GM18508 (cell line): ENCODE measurements around the gene ANKRD13D.
"Not testable (repeated sequence)": the region's sequence is repeated elsewhere in the genome, so short reads cannot be mapped to it uniquely, and the experiment has no call there.

Experiments
- ATAC-seq: cut with Tn5 transposase; IDR thresholded peaks from one replicate; pipeline ENCODE4 v1.9.1; 2021; ENCODE audit warnings: moderate number of reproducible peaks; ENCODE audit not compliant: insufficient read depth, unreplicated experiment

ANKRD13D gene

GRCh38 chr11:67314218-67314617 lies 25.1 kb downstream of the ANKRD13D start:
- no peak for ATAC-seq

- no peak for ATAC-seq
Measured at GRCh38 chr11:67315325-67315909, 26.3 kb downstream of the ANKRD13D start.

GRCh38 chr11:67316882-67317204 lies 27.7 kb downstream of the ANKRD13D start:
- ATAC-seq: no peak

DNA sequence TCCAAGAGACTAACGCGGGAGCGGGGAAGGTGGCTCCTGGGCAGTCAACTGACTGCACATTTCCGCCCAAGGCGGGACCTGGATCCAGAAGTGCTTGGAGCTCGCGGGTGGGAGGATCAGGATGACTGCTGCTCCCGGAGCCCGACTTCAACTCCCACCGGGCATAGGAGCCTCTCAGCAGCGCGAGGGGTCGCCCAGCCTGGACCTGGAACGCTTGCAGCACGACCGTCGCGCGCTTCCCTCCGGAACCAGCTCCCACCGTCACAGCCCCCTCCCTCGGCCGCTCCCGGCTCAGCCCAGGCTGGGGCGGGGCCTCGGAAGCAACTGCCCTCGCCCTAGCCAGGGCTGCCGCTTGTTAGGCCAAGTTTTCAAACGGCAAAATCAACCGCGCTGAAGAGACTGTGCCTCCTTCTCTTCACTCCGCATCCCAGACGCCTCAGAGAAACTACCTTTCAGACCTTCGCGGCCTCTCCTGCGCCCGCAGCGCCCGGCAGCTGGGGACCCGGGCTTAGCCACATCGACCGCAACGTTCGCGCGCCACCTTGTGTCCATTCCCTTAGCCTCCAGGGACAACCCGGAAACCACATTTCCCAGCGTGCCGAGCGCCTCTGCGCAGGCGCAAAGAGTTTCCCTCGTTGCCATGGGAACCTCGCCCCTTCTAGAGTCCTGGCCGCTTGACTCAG lies 28.2 kb downstream of the ANKRD13D start:
- peak; percentile 67 for ATAC-seq

DNA sequence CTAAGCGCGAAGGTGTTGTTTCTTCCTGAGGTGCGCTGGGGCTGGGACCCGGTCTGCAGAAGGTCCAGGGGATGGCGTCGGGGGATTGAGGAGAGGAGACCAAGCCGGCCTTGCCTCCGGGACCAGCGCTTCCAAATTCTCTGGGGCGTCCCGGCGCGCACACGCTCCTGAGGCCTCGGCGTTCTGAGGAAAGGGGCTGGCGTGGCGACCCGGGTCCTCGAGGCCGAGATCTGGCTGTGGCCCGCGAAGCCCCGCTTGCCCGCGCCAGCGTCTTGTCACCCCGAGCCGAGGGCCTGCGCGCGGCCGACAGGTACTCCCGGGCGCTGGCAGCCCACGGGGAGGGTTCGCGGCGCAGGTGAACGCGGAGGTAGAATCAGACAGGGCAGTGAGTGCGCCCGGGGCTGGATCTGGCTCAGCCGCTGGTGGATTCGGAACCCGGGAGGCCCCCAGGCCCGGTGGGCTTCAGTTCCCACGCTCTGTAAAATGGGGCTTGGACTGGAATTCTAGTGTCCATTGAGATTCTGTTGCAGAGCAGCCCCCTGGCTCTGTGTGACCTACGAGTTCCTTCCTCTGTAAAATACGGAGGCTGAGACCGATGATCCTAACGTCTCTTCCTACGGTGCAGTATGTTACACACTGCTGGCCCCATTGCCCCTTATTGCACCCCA lies 28.9 kb downstream of the ANKRD13D start:
- no peak for ATAC-seq

- not testable (repeated sequence) for ATAC-seq
Measured at GRCh38 chr11:67318876-67319275, 29.8 kb downstream of the ANKRD13D start.

- no peak for ATAC-seq
Measured at GRCh38 chr11:67320011-67320410, 30.9 kb downstream of the ANKRD13D start.

GRCh38 chr11:67320691-67321090 lies 31.6 kb downstream of the ANKRD13D start:
- ATAC-seq: no peak

- no peak for ATAC-seq
Measured at GRCh38 chr11:67321313-67321871, 32.3 kb downstream of the ANKRD13D start.

DNA sequence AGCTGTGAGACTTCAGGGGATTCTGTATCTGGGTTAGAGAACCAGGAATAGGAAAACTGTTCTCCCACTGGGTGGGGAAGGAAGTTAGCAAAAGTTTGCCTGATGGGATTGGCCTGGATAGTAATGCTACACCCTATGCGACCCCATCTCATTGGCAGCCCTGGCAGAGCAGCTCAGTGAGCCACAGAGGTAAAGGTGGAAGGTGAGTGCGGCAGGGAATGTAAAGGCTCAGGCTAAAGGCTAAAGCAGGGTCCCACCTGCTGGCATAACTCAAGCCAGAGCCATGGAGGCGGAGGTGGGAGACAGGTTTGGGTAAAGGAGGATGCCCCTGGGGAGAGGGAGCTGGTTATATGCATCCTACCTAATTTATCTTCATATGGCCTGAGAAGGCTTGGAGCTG lies 32.9 kb downstream of the ANKRD13D start:
- ATAC-seq: no peak

DNA sequence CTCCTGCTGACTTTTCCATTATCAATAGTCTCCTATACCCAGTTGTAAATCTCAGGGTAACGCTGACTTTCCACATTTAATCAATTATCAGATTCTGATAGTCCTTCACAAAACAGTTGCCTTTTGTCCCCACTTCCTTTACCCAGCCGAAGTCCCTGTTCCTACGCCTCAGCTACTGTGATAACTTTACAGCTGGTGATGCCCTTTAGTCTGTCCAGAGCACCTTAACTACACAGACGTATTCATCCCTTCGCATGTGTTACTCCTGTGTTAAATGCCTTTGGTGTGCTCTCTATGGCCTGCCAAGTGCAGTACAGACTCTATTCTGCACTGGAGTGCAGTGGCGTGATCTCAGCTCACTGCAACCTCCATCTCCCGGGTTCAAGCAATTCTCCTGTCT lies 34.4 kb downstream of the ANKRD13D start:
- ATAC-seq: no peak

- ATAC-seq: no peak
Measured at GRCh38 chr11:67332081-67332691, 43.1 kb downstream of the ANKRD13D start.

DNA sequence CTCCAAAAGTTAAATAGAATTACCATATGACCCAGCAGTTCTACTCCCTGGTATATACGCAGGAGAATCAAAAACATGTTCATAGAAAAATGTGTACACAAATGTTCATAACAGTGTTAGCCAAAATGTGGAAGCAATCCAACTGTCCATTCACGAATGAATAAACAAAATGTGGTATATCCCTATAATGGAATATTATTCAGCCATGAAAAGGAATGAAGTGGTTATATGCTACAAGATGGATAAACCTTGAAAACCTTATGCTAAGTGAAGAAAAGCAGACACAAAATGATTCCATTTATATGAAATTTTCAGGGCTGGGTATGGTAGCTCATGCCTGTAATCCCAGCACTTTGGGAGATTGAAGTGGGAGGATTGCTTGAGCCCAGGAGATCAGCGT lies 48.2 kb downstream of the ANKRD13D start:
- no peak for ATAC-seq

DNA sequence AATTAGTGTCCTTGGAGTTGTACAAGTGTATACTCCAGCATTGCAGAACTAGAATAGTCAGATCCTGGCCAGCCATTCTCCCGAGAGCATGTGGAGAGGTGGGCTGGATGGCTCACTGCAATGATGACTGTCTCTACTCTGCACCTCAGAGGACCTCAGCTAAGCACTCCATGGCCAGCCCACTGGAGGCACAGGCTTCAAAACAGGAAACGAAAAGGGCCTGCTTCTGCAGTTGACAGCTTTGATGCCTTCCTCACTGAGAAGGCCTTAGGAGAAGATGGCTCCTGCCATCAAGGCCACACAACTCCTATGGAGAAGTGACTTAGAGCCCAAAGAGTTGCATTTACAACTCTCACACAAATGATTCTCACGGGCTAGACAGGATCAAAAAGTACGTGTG lies 55.2 kb downstream of the ANKRD13D start:
- no peak for ATAC-seq

DNA sequence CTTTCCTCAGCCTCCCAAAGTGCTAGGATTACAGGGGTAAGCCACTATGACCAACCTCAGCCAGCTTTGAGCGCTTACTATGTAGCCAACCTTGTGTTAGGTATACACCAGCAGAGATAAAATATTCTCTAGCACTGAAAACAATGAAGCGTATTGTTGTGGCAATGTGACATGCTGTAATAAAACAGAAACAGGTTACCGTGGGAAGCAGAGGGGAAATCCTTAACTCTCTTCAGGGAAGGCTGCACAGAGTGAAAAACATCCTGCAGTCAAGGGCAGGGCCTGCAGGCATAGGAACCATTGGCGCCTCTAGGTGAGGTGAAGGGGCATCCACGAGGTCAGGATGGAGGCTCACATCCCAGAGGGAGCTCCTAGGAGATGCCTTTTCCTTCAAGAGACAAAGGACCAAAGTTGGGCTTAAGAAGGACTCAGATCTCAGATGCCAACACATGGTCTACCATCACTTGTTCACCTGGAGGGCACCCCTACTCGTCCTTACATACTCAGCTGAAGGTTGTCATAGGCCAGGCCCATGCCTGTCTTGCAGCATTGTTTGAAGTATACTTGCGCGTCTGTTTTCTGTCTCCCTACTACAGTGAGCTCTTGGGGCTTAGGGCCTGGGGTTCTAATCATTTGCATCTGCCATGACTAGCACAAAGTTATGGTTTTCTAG lies 56.3 kb downstream of the ANKRD13D start:
- no peak for ATAC-seq

DNA sequence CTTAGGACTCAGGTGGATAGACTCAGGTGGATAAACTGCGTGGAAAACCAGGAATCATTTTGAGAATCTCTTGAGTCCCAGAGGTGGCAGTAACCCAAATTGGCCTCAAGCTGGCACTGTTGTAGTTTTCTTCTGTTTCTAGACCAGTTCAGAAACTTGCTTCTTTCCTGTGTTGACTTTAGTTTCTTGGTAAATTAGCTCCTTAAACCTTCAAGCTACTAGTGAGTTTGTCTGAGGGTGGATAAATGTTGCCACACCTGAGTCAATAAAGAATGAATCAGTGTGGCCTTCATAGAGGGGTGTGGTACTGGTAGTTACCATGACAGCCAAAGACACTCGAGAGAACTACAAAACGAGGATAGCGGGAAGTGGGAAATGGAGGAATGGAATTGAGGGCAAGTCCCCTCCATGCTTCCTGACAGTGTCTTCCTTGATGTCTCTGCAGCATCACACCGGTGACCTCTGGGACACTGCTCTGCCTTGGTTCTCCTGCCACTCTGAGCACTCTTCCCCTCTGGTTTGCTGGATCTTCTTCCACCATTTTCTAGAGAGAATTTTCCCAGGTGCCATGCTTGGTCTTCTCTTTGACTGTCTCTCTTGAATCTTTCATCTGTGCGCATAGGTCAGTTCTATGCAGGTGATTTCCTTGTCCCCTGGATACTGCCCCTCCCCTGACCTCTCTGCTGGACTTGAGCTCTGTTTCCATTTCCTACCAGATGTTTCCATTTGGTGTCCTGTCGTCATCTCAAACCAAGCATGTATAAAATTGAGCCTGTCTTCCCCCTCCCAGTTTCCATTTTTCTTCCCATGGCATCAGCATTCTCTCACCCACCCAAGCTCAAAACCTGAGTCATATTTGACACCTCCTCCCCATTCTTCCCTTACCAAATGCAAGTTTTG lies 57.1 kb downstream of the ANKRD13D start:
- ATAC-seq: no peak

DNA sequence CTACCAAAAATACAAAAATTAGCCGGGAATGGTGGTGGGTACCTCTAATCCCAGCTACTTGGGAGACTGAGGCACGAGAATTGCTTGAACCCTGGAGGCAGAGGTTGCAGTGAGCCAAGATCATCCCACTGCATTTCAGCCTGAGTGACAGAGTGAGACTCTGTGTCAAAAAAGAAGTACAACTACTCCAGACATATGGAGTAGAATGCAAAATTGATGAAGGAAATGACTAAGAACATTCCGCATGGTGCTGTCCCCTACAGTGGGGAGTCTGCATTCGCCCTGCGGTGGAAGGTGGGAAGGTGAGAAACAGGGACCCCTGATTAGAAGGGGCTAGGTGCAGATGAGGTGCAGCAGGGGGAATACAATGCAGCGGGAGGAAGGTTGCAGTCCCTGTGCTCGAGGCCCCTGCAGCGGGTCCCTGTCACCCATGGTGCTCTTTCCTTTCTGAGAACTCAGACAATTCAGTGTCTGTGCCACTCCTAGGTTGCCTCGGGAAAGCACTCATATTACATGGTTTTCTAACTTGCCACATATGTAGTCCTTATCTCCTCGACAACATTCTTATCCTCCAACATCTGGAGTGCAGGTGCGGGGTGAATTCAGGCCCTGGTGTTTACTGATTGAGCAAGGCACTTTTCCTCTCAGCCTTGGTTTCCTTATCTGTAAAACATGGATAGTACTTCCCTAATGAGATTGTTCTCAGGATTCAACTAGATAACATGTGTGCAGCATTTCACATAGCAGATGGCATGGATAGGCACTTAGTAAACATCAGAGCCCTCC lies 59.1 kb downstream of the ANKRD13D start:
- ATAC-seq: no peak

DNA sequence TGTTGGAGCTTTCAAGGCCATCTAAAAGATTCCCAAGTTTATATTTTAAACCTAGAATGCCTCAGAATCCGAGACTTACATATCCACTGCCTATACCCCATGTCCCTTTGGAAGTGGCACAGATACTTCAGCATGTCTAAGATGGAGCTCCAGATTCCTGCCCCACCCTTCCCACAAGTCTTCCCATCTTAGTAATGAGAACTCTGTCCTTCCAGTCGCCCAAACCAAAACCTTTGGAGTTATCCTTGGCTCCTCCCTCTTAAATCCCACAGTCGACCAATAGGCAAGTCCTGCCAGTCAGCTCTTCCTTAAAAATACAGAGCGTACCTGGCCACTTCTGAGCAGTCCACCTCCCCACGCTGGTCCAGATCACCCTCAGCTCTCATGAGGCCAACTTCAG lies 59.9 kb downstream of the ANKRD13D start:
- ATAC-seq: no peak

- ATAC-seq: no peak
Measured at GRCh38 chr11:67349457-67349856, 60.4 kb downstream of the ANKRD13D start.
